Activated CD8-positive, alpha-beta T cell treated with anti-CD3 and anti-CD28 coated beads, Interleukin-2, amount 10 ng/mL, durations not matched to agents 7 days and 5 days (primary cell): ENCODE results near the gene CYP51A1. TPM values are rescaled to one million over a fixed set of nuclear protein-coding genes. Genes with fewer than 3 reads are reported as not detected.

Experiments used
- ATAC-seq: fragments of 150-1000 bp; cut with Tn5 transposase; one replicate; pipeline ENCODE4 v1.10.0; 2021; ENCODE audit warnings: moderate library complexity
- CTCF ChIA-PET: fragments of 350-600 bp; sonication (Branson Sonifier 250); formaldehyde crosslinking; loops from one replicate; lab custom pipeline; 2021; ENCODE audit warnings: antibody characterized with exemption; lab: Charles Lee
- POLR2A ChIA-PET: fragments of 350-600 bp; sonication (Branson Sonifier 250); formaldehyde crosslinking; loops from one replicate; lab custom pipeline; 2021; ENCODE audit warnings: antibody characterized with exemption; lab: Charles Lee
- DNase-seq: peaks from one replicate; pipeline ENCODE4 v3.0.0-alpha.2; 2020
- H3K27ac Mint-ChIP-seq: one replicate; pipeline ENCODE4 v1.8.0; 2021; ENCODE audit warnings: mild to moderate bottlenecking, mixed read lengths
- H3K27me3 Mint-ChIP-seq: one replicate; pipeline ENCODE4 v1.8.0; 2021; ENCODE audit warnings: low read depth, mixed read lengths
- H3K36me3 Mint-ChIP-seq: one replicate; pipeline ENCODE4 v1.8.0; 2021; ENCODE audit warnings: low read depth, mixed read lengths
- H3K4me1 Mint-ChIP-seq: one replicate; pipeline ENCODE4 v1.8.0; 2021; ENCODE audit warnings: low read depth, mixed read lengths
- H3K4me3 Mint-ChIP-seq: one replicate; pipeline ENCODE4 v1.8.0; 2021; ENCODE audit warnings: mild to moderate bottlenecking, mixed read lengths
- H3K9me3 Mint-ChIP-seq: one replicate; pipeline ENCODE4 v1.8.0; 2022; ENCODE audit warnings: mixed read lengths; ENCODE audit not compliant: insufficient read depth
- total RNA-seq, 2 experiments: library from RNA; stranded (reverse); gene quantifications; one replicate each; pipeline ENCODE4 v1.2.3, GENCODE V29; 2021

Gene CYP51A1
- total RNA-seq, 2 experiments from 2014 or later: 36.2 to 36.4 TPM

- Mint-ChIP-seq H3K4me3 (no peak overlapping the region), H3K27me3 (no peaks in the 10 kb centered on the region), H3K4me1 (peaks cover 6% of the 10 kb centered on the region), H3K36me3 (peaks cover 26% of the 10 kb centered on the region), H3K9me3 (no peaks in the 10 kb centered on the region), H3K27ac (no peak overlapping the region)
- POLR2A ChIA-PET: no interaction called here
- CTCF ChIA-PET: no interaction called here
- ATAC-seq: no peak
- DNase-seq: no peak
Measured at GRCh38 chr7:92075455-92076158, 58.7 kb downstream of the CYP51A1 start.

- no peaks in the 10 kb centered on the region for H3K27me3 Mint-ChIP-seq
- no peak overlapping the region for H3K27ac Mint-ChIP-seq
- H3K4me1 Mint-ChIP-seq: peaks cover 6% of the 10 kb centered on the region
- H3K9me3 Mint-ChIP-seq: no peaks in the 10 kb centered on the region
- no peak for ATAC-seq
- ChIA-PET CTCF (interaction anchor here (0.7 to 1.8 kb wide), 2 partner anchors 12 to 241 kb away, joined by 3 to 5 read pairs; no protein-coding TSS in a partner anchor), POLR2A (no interaction called here)
- H3K4me3 Mint-ChIP-seq: no peak overlapping the region
- no peak for DNase-seq
- H3K36me3 Mint-ChIP-seq: peaks cover 24% of the 10 kb centered on the region
Measured at GRCh38 chr7:92072708-92073107, 61.6 kb downstream of the CYP51A1 start.

DNA sequence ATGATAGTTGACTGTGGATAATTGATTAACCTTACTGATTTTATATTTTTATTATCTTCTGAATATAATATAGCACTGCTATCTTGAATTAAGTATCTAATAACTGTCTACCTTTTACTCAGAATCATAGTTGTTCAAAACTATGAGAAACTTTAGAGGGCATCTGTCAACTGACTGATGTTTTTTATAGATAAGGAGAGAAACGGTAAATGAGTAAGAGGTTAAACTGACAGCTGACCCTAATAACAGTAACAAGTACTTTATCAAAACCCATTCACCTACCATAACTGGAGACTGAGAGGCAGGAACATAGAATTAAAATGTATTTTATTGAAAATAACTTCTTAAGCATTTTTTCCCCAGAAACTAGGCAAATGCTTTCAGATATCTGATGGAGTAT is 62.2 kb downstream of the CYP51A1 start:
- peaks cover 6% of the 10 kb centered on the region for H3K4me1 Mint-ChIP-seq
- CTCF ChIA-PET: interaction anchor here (0.5 to 1.8 kb wide), 2 partner anchors 12 to 364 kb away, joined by 3 to 5 read pairs; no protein-coding TSS in a partner anchor
- H3K27me3 Mint-ChIP-seq: no peaks in the 10 kb centered on the region
- H3K36me3 Mint-ChIP-seq: peaks cover 26% of the 10 kb centered on the region
- H3K4me3 Mint-ChIP-seq: no peak overlapping the region
- ATAC-seq: no peak
- POLR2A ChIA-PET: no interaction called here
- H3K9me3 Mint-ChIP-seq: no peaks in the 10 kb centered on the region
- H3K27ac Mint-ChIP-seq: no peak overlapping the region
- DNase-seq: no peak

DNA sequence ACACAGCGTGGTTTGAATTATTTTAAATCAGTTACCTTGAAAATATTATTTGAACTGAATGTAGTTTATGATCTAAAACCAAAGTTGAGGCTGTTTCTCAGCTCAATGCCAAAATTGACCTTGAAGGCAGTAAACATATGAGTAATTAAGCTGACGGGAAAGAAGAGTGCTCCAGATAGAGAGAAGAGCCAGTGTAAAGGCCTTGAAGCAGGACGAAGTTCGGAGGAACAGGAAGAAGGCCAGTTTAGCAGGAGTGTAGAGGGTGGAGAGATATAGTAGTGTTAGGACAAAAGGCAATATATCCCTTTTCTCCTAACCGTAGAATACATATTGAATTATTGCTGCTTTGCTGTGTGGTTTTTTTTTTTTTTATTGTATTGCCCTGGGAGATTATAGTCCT is 63.2 kb downstream of the CYP51A1 start:
- Mint-ChIP-seq H3K27me3 (no peaks in the 10 kb centered on the region), H3K27ac (no peak overlapping the region), H3K4me3 (no peak overlapping the region), H3K9me3 (no peaks in the 10 kb centered on the region), H3K4me1 (peaks cover 6% of the 10 kb centered on the region), H3K36me3 (peaks cover 28% of the 10 kb centered on the region)
- ChIA-PET CTCF (interaction anchor here (1.8 kb wide), 1 partner anchor 11 kb away, joined by 5 read pairs; no protein-coding TSS in a partner anchor), POLR2A (no interaction called here)
- DNase-seq (no peak), ATAC-seq (no peak)

DNA sequence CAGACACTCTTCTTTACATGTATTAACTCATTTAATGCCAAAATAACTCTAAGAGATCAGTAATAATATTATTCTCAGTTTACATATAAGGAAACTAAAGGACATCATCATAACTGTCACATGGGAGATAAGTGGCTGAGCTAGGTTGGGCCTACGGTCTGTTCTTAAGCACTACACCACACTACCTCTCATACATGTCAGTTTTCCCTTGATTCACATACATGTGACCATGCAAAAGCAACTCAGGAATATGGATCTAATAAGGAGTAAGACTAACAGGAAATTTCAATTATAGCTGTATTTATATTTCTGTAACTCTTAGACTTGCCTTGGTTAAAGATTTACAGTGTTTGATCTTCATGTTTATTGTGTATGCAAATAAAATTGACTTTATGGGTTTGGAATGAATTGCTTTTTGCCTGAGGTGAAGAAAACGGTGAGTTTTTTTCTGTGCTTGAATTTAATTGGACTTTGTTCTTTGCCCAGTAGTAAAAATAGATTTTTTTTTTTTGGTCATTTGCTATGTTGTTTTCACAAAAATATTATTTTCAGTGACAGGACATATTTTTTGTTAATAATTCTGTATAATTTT is 69.7 kb downstream of the CYP51A1 start:
- ChIA-PET POLR2A (no interaction called here), CTCF (no interaction called here)

More for the DNA sequence above, 69.7 kb downstream of the CYP51A1 start:
- Mint-ChIP-seq H3K27ac (no peak overlapping the region), H3K4me1 (no peaks in the 10 kb centered on the region), H3K4me3 (no peak overlapping the region), H3K36me3 (peaks cover 17% of the 10 kb centered on the region), H3K9me3 (no peaks in the 10 kb centered on the region), H3K27me3 (no peaks in the 10 kb centered on the region)
- DNase-seq (no peak), ATAC-seq (no peak)

Other genes starting within 250 kb of the CYP51A1 start
- gene AKAP9, start 193.6 kb downstream of the CYP51A1 start, total RNA-seq: 10 to 100 TPM; 32.7 to 41.5 TPM
- under 1 TPM in 1 of 2 experiments, not detected in 1; 0.13 TPM for gene LRRD1, start 44.7 kb upstream of the CYP51A1 start, total RNA-seq
- gene KRIT1, start 111.4 kb upstream of the CYP51A1 start, total RNA-seq: 10 to 100 TPM; 39.9 to 44.8 TPM
- gene ANKIB1, start 111.5 kb upstream of the CYP51A1 start, total RNA-seq: 10 to 100 TPM; 55.7 to 57.1 TPM